ENCODE data around the gene MED10.

GRCh38 chr5:6350277-6351090 lies 27.9 kb downstream of the MED10 start:
- TF ChIP-seq CTCF (optimal IDR thresholded peaks at IDR 0.05 in 1 of 3, IDR thresholded peaks at IDR 0.05 in 1 of 3, conservative IDR thresholded peaks at IDR 0.05 in 1 of 3; ENCODE audit: extremely low read depth in 1 of 3, insufficient read depth in 2 of 3, low read length in 3 of 3) (no peak), EZH2 (IDR thresholded peaks at IDR 0.05; ENCODE audit: low read length) (no peak)

Data from keratinocyte (primary cell).